Esophagus squamous epithelium (tissue), 5 donors: ENCODE measurements around the gene PRKACG. TPM values are rescaled to one million over a fixed set of nuclear protein-coding genes. Genes with fewer than 3 reads are reported as not detected.

Source experiments
- DNase-seq: peaks from one replicate; lab custom pipeline; 2025; lab: John Stamatoyannopoulos, UW
- H3K27ac ChIP-seq, 4 donors: fragments of 200-600 bp; sonication (generic); one replicate each; pipeline ENCODE4 v1.5.1; 2016 to 2019; ENCODE audit warnings: mild to moderate bottlenecking in 1 of 4
- H3K27me3 ChIP-seq, 4 donors: fragments of 200-600 bp; sonication (generic); 1 replicate in 3 of 4; 2 replicates in 1 of 4; pipeline versions ENCODE4 v1.5.1 to v1.6.0; 2017 to 2021; ENCODE audit warnings: antibody characterized with exemption in 1 of 4
- H3K36me3 ChIP-seq, 3 donors: fragments of 200-600 bp; sonication (generic); one replicate each; pipeline ENCODE4 v1.5.1; 2016 to 2019
- H3K4me1 ChIP-seq, 3 donors: fragments of 200-600 bp; sonication (generic); one replicate each; pipeline ENCODE4 v1.5.1; 2017 to 2019
- H3K4me3 ChIP-seq, 4 donors: fragments of 200-600 bp; sonication (generic); 1 replicate in 3 of 4; 2 replicates in 1 of 4; pipeline ENCODE4 v1.5.1; 2016 to 2019; ENCODE audit warnings: mild to moderate bottlenecking in 2 of 4, moderate library complexity in 1 of 4
- H3K9me3 ChIP-seq, 3 donors: fragments of 200-600 bp; sonication (generic); one replicate each; pipeline ENCODE4 v1.5.1; 2016 to 2019
- CTCF ChIP-seq, 6 experiments: fragments of 450-650 bp in 4 of 6; fragments of 200-600 bp in 2 of 6; sonication (generic) in 2 of 6; IDR thresholded peaks; one replicate each; pipeline ENCODE4 v1.5.1; 2016 to 2019; ENCODE audit warnings: antibody characterized with exemption in 6 of 6, mild to moderate bottlenecking in 4 of 6, moderate library complexity in 4 of 6
- POLR2A ChIP-seq, 4 donors: fragments of 450-650 bp; IDR thresholded peaks; one replicate each; pipeline ENCODE4 v1.6.1; 2017; ENCODE audit warnings: antibody characterized with exemption in 4 of 4, mild to moderate bottlenecking in 4 of 4, moderate library complexity in 3 of 4
- WGBS, 2 donors: methylation state at CpG; one replicate each; pipeline ENCODE4 v1.1.5; 2018; 5-methylcytosine and 5-hydroxymethylcytosine counted together
- intact Hi-C: fragments of 100-400 bp; cut with DNase I; formaldehyde crosslinking; loops from one replicate; pipeline ENCODE4 v1.15.0; 2022
- total RNA-seq, 4 donors: library from RNA; depleted of rRNA; stranded (reverse); fragments of >200 nt; gene quantifications; one replicate each; pipeline ENCODE4 v1.1.0, GENCODE V29; 2016
- donor health status: DM: yes; HTN: yes; CAD: no.

PRKACG gene
- total RNA-seq, 4 donors from 2014 or later, result not detected

GRCh38 chr9:68974901-68975300 lies 39.0 kb downstream of the PRKACG start:
- Histone ChIP-seq H3K4me1 (no peaks in the 10 kb centered on the region), H3K36me3 (no peaks in the 10 kb centered on the region), H3K27me3 (no peaks in the 10 kb centered on the region), H3K4me3 (peak overlapping the region in 2 of 4 donors; percentile 1 to 25), H3K9me3 (no peaks in the 10 kb centered on the region), H3K27ac (peak overlapping the region in 3 of 4 donors; percentile 2 to 44 (median 2))
- TF ChIP-seq CTCF (IDR thresholded peaks at IDR 0.05) (no peak), POLR2A (IDR thresholded peaks at IDR 0.05) (no peak)
- no peak for DNase-seq
- 56 to 75% methylated on average over 3 of the region's 3 CpGs for WGBS, 2 donors
- intact Hi-C loops, result no loop called here

GRCh38 chr9:68974431-68974830 lies 39.5 kb downstream of the PRKACG start:
- H3K4me1 ChIP-seq, result no peaks in the 10 kb centered on the region
- H3K27ac ChIP-seq, result peak overlapping the region in 1 of 4 donors; percentile 2
- no peaks in the 10 kb centered on the region for H3K36me3 ChIP-seq
- 60 to 64% methylated on average over 5 of the region's 5 CpGs for WGBS, 2 donors
- no peak for DNase-seq
- no peaks in the 10 kb centered on the region for H3K27me3 ChIP-seq
- H3K9me3 ChIP-seq, result no peaks in the 10 kb centered on the region
- TF ChIP-seq POLR2A (IDR thresholded peaks at IDR 0.05), result no peak
- no peak for TF ChIP-seq CTCF (IDR thresholded peaks at IDR 0.05)
- intact Hi-C loops, result no loop called here
- H3K4me3 ChIP-seq, result peak overlapping the region in 2 of 4 donors; percentile 1 to 25

DNA sequence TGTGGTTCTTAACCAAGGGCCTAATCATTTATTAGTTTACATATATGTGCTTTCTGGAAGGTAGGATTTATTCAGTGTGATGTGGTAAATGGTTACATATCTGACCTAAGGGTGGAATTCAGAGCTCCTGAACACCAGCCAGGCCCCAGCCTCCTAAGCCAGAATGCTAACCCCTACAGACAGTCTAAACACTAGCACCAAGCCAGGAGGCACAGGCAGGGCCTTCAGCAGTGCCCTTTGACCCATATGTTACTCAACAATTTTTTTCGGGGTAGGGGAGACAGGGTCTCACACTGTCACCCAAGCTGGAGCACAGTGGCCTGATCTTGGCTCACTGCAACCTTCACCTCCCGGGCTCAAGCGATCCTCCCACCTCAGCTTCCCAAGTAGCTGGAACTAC lies 40.3 kb downstream of the PRKACG start:
- no peak overlapping the region for H3K4me3 ChIP-seq
- TF ChIP-seq POLR2A (IDR thresholded peaks at IDR 0.05) (no peak), CTCF (IDR thresholded peaks at IDR 0.05) (no peak)
- H3K9me3 ChIP-seq, result no peaks in the 10 kb centered on the region
- H3K27ac ChIP-seq, result no peak overlapping the region
- no peak for DNase-seq
- intact Hi-C loops, result no loop called here
- no peaks in the 10 kb centered on the region for H3K27me3 ChIP-seq
- H3K36me3 ChIP-seq, result no peaks in the 10 kb centered on the region
- no peaks in the 10 kb centered on the region for H3K4me1 ChIP-seq
- WGBS, 2 donors, result 89 to 100% methylated on average over 2 to 3 of the region's 3 CpGs

DNA sequence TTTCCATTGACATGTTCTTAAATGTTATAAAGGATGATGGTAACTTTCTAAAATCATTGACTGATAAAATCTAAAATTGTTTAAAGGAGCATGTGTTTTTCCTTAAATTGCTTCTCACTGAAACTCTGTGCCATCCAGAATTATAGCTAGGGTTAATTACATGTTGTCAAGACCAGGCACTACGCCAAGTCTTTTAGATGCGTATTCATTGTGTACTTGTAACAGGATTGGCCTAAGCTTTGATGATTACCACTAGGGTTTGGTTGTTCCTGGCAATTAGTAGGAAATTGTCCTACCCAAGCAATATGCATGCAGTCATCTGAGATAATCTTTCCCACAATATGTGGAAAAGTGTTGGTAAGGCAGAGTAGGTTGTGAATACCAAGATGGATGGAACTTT lies 43.8 kb downstream of the PRKACG start:
- Histone ChIP-seq H3K9me3 (no peaks in the 10 kb centered on the region), H3K27ac (no peak overlapping the region), H3K36me3 (no peaks in the 10 kb centered on the region), H3K4me1 (no peaks in the 10 kb centered on the region), H3K4me3 (no peak overlapping the region), H3K27me3 (no peaks in the 10 kb centered on the region)
- WGBS, 2 donors, result 46 to 55% methylated on average over 2 of the region's 2 CpGs
- intact Hi-C loops, result no loop called here
- TF ChIP-seq CTCF (IDR thresholded peaks at IDR 0.05) (no peak), POLR2A (IDR thresholded peaks at IDR 0.05) (no peak)
- DNase-seq, result no peak

GRCh38 chr9:68969538-68969937 lies 44.4 kb downstream of the PRKACG start:
- no peaks in the 10 kb centered on the region for H3K4me1 ChIP-seq
- H3K27me3 ChIP-seq, result no peaks in the 10 kb centered on the region
- no peak overlapping the region for H3K27ac ChIP-seq
- no peak overlapping the region for H3K4me3 ChIP-seq
- no peaks in the 10 kb centered on the region for H3K9me3 ChIP-seq
- no peak for TF ChIP-seq POLR2A (IDR thresholded peaks at IDR 0.05)
- TF ChIP-seq CTCF (IDR thresholded peaks at IDR 0.05), result no peak
- H3K36me3 ChIP-seq, result no peaks in the 10 kb centered on the region
- DNase-seq, result no peak
- 48 to 50% methylated on average over 4 of the region's 4 CpGs for WGBS, 2 donors
- intact Hi-C loops, result no loop called here
